ENCODE data around the gene CHAD.

DNA sequence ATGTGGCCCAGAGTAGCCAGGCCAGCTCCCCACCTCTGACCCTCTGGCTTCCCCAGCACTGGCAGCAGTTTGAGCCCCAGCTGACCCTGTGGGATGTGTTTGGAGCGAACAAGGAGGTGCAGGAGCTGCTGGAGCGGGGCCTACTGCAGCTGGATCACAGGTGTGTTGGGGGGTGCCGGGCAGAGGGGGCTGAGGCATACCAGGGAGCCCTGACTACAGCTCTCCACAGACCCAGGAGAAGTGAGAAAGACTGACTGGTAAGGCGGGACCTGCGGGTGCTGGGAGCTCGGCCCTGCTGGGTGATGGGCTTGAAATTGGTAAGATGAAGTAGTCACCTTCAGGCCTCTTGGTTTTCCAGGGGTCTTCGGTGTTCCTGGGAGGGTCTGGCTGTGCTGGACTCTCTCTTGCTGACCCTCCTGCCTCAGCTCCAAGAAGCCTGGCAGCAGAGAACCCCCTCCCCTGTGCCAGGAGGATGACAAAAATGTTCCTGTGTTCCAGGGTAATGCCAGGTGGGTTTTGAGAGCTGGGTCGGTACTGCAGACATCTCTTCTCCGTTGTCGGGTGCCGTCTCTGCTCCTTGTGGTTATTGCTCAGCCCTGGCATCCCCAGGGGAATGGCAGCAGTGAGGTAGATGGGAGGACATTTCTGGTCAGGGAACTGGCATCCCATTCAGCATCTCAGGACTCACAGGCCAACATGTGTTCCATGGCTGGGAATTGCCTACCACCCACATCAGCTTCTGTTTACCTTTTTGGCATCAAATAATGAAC lies 15.9 kb upstream of the CHAD start:
- TF ChIP-seq, protein P1, sequence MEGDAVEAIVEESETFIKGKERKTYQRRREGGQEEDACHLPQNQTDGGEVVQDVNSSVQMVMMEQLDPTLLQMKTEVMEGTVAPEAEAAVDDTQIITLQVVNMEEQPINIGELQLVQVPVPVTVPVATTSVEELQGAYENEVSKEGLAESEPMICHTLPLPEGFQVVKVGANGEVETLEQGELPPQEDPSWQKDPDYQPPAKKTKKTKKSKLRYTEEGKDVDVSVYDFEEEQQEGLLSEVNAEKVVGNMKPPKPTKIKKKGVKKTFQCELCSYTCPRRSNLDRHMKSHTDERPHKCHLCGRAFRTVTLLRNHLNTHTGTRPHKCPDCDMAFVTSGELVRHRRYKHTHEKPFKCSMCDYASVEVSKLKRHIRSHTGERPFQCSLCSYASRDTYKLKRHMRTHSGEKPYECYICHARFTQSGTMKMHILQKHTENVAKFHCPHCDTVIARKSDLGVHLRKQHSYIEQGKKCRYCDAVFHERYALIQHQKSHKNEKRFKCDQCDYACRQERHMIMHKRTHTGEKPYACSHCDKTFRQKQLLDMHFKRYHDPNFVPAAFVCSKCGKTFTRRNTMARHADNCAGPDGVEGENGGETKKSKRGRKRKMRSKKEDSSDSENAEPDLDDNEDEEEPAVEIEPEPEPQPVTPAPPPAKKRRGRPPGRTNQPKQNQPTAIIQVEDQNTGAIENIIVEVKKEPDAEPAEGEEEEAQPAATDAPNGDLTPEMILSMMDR (conservative IDR thresholded peaks at IDR 0.05 in 1 of 2, IDR thresholded peaks at IDR 0.05 in 1 of 2; ENCODE audit: extremely low read depth in 1 of 2, insufficient read depth in 1 of 2, low read depth in 1 of 2, low read length in 2 of 2): no peak
- TF ChIP-seq EZH2 (IDR thresholded peaks at IDR 0.05; ENCODE audit: borderline replicate concordance, low read length): no peak
